NCI-H446 treated with DMSO at 0.1 percent for 48 hours (cell line): ENCODE data around the gene GAGE12G.
"Not testable (repeated sequence)": the region's sequence is repeated elsewhere in the genome, so short reads cannot be mapped to it uniquely, and the experiment has no call there.

Experiments
- DNase-seq: peaks from one replicate; lab custom pipeline; 2025; lab: John Stamatoyannopoulos, UW

Gene GAGE12G

GRCh38 chrX:49570100-49570499 lies at the start of gene GAGE12G:
Gene GAGE12G, plus strand, starts transcription at chrX:49570400. Its CDS starts 1,155 bp downstream, at chrX:49571555.
- not testable (repeated sequence) for DNase-seq

- not testable (repeated sequence) for DNase-seq
Observed at GRCh38 chrX:49531877-49532276, 38.3 kb upstream of the GAGE12G start, which contains the start of gene GAGE12C. Gene GAGE12C, plus strand, starts transcription at chrX:49532177. Its CDS starts 1,155 bp downstream, at chrX:49533332.

- not testable (repeated sequence) for DNase-seq
Observed at GRCh38 chrX:49541433-49541832, 28.8 kb upstream of the GAGE12G start, which contains the start of gene GAGE12D. Gene GAGE12D, plus strand, starts transcription at chrX:49541733. Its CDS starts 1,155 bp downstream, at chrX:49542888.

GRCh38 chrX:49550989-49551388 lies 19.2 kb upstream of the GAGE12G start, which contains the start of gene GAGE12E:
Gene GAGE12E, plus strand, starts transcription at chrX:49551289. Its CDS starts 1,155 bp downstream, at chrX:49552444.
- DNase-seq, result not testable (repeated sequence)

- not testable (repeated sequence) for DNase-seq
Observed at GRCh38 chrX:49560542-49560941, 9.7 kb upstream of the GAGE12G start, which contains the start of gene GAGE12F. Gene GAGE12F, plus strand, starts transcription at chrX:49560842. Its CDS starts 1,155 bp downstream, at chrX:49561997.

GRCh38 chrX:49568728-49569127 lies 1.5 kb upstream of the GAGE12G start:
- DNase-seq, result not testable (repeated sequence)

GRCh38 chrX:49569152-49569551 lies 1.0 kb upstream of the GAGE12G start:
- not testable (repeated sequence) for DNase-seq

GRCh38 chrX:49579649-49580048 lies 9.4 kb downstream of the GAGE12G start, which contains the start of gene GAGE12H:
Gene GAGE12H, plus strand, starts transcription at chrX:49579949. Its CDS starts 1,155 bp downstream, at chrX:49581104.
- DNase-seq, result not testable (repeated sequence)

- DNase-seq, result not testable (repeated sequence)
Observed at GRCh38 chrX:49589196-49589595, 19.0 kb downstream of the GAGE12G start, which contains the start of gene GAGE2A. Gene GAGE2A, plus strand, starts transcription at chrX:49589496. Its CDS starts 1,155 bp downstream, at chrX:49590651.

- not testable (repeated sequence) for DNase-seq
Observed at GRCh38 chrX:49589769-49590478, 19.7 kb downstream of the GAGE12G start.

- not testable (repeated sequence) for DNase-seq
Observed at GRCh38 chrX:49590488-49590887, 20.3 kb downstream of the GAGE12G start.

GRCh38 chrX:49598720-49599119 lies 28.5 kb downstream of the GAGE12G start, which contains the start of gene GAGE1:
Gene GAGE1, plus strand, starts transcription at chrX:49599020. Its CDS starts 1,155 bp downstream, at chrX:49600175.
- DNase-seq, result not testable (repeated sequence)

GRCh38 chrX:49610718-49611310 lies 40.6 kb downstream of the GAGE12G start:
- DNase-seq, result no peak

- no peak for DNase-seq
Observed at GRCh38 chrX:49618574-49618973, 48.4 kb downstream of the GAGE12G start.
